HG02763 (cell line): ENCODE data around the gene MAN2A1.
"Not testable (repeated sequence)": the region's sequence is repeated elsewhere in the genome, so short reads cannot be mapped to it uniquely, and the experiment has no call there.

Source experiments
- ATAC-seq: cut with Tn5 transposase; IDR thresholded peaks from one replicate; pipeline ENCODE4 v1.9.1; 2021; ENCODE audit warnings: mild to moderate bottlenecking, moderate library complexity; ENCODE audit not compliant: unreplicated experiment

The MAN2A1 gene

GRCh38 chr5:109750463-109750862, 60.7 kb downstream of the MAN2A1 start:
- no peak for ATAC-seq

DNA sequence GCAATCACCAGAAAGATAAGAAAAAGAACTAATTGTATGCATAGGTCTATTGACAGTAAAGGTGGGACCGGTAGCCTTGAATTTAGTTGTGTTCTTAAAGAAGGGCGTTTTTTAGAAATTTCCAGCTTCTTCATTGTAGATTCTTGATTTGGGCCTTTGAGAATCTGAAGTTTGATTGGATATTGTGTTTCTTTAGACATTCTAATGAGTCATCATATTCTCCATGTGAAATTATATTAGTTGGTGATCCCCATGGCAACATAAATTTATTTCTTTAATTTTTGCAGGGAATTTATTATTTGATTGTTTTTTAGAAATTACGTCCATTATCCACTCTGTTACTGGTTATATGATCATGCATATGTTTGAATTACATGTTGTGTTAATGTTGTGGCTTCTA, 63.6 kb downstream of the MAN2A1 start:
- no peak for ATAC-seq

GRCh38 chr5:109754319-109754718, 64.6 kb downstream of the MAN2A1 start:
- ATAC-seq: no peak

- no peak for ATAC-seq
These were observed 66.0 kb downstream of the MAN2A1 start for GRCh38 chr5:109755761-109756160.

DNA sequence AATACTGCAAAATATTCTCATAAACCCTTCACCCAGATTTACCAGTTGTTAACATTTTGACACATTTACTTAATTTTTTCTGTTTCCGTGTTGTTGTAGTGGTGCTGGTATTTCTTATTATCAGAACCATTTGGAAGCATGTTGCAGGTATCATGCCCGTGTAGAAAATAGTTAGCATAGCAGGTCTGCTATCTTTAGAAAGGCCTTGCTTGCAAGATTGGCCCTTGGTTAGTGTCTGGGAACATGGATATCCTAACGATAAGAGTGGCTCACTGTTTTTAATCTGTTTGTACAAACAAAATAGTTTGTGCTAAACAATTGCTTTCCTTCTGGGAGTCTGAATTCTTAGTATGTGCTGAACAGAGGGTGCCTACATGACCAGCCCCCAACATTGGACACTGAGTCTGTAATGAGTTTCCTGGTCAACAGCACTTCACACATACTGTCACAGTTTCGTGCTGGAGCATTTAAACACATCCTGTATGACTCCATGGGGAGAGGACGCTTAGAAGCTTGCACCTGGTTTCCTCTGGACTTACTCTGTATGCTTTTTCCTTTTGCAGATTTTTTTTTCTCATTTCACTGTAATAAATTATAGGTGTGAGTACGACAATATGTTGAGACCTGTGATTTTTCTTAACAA, 66.9 kb downstream of the MAN2A1 start:
- ATAC-seq: no peak

DNA sequence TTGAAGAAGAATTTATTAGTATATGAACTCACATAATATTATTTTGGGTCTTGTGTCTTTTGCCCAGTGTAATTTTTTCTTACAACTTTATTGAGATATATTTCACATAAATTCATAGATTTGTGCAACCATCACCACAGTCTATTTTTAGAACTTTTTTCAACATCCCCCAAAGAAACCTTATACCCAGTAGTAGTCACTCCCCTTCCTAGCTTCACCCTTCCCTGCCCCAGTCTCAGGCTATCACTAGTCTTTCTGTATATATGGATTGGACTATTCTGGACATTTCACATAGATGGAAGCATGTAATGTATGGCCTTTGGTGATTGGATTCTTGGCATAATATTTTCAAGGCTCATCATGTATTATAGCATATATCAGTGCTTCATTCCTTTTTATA, 67.8 kb downstream of the MAN2A1 start:
- no peak for ATAC-seq

DNA sequence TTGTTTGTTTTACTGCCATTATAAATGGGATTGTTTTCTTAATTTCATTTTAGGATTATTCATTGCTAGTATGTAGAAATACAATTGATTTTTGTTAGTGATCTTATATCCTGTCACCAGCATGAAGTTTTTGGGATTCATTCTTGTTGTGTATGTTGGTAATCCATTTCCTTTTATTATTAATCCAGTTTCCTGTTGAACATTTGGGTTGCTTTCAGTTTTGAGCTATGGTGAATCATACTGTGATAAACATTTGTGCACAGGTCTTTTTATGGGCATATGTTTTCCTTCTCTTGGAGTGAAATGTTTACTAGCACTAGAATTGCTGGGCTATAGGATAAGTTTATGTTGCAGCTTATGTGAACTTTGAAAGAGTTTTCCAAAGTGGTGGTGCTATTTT, 69.6 kb downstream of the MAN2A1 start:
- no peak for ATAC-seq

- not testable (repeated sequence) for ATAC-seq
These were observed 70.4 kb downstream of the MAN2A1 start for GRCh38 chr5:109760130-109760529.

DNA sequence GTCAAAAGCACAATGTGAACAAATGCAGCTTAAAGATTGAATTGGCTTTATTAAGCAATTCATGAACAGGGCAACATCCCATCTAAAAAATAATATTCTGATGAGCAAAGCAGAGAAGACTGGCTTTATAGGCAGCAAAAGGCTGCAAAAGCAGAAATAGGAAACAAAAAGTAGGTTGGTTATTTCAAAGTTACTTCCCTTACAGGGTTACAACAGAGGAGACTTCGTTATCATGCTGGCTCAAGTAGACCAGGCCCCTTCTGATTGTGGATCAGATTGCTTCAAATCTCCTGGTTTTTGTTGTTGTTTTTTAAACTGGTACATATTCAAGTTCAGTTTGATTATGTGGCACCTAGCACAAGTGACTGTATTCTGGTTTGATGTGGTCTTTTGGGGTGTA, 73.1 kb downstream of the MAN2A1 start:
- ATAC-seq: no peak

- ATAC-seq: no peak
These were observed 77.7 kb downstream of the MAN2A1 start for GRCh38 chr5:109767184-109767995.

GRCh38 chr5:109767997-109768396, 78.3 kb downstream of the MAN2A1 start:
- no peak for ATAC-seq

GRCh38 chr5:109769597-109770291, 80.0 kb downstream of the MAN2A1 start:
- no peak for ATAC-seq

GRCh38 chr5:109775130-109775529, 85.4 kb downstream of the MAN2A1 start:
- no peak for ATAC-seq

DNA sequence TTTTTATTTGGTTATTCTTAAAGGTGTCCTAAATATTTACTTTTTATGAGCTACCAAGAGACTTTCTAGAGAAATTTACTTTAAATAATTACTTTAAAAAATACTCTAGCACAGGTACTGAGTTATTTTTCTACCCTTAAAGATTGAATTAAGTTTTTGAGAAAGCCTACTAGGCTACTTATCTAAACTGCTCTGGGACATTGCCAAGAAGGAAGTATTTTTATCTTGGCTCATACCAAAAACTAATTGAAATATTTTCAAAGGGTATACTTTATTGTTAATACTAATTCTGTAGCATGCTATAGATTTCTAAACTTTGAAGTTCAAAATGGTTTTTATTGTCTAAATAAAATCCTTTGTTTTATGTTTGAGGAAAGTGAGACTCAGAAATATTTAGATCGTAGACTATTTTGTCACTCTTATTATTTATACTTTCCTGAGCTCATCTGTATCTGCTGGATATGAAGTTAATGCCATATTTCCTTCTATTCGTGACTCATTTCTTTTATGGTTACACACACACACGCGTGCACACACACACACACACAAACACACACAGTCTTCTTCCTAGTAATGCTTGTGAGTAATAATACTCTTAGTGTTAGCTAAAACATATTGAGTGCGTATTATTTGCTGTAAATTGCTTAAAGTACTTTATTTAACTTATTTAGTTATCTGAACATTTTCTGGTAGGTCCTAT, 89.5 kb downstream of the MAN2A1 start:
- ATAC-seq: no peak

GRCh38 chr5:109784687-109785086, 95.0 kb downstream of the MAN2A1 start:
- ATAC-seq: no peak

DNA sequence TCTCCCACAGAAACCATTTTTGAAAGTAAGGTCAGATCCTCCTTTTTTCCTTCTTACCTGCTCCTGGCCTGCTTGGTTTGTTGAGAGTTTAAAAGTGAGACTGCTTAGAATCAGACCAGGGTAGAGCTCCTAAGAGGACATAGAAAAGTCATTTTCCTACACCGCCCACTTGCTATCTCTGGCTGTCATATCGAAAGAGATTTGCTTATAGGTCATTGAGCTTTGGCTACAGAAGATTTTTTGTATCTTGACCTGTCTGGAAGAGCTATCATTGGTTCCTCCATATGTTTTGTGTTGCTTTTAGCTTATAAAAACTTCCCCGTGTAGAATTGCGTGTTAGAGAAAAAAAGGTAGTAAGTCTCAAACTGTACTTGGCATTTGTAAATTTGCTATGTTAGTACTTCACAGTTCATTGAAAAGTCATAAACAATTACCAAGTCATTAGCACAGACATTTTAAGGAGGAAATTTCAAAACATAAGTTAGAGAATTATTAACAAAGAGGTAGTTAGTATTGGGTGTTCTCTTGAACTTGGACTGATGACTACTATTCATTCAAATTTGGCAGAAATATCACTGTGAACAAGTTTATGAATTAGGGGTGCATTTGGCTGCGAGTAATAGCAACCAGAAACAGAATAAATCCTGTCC, 96.6 kb downstream of the MAN2A1 start:
- ATAC-seq: no peak

DNA sequence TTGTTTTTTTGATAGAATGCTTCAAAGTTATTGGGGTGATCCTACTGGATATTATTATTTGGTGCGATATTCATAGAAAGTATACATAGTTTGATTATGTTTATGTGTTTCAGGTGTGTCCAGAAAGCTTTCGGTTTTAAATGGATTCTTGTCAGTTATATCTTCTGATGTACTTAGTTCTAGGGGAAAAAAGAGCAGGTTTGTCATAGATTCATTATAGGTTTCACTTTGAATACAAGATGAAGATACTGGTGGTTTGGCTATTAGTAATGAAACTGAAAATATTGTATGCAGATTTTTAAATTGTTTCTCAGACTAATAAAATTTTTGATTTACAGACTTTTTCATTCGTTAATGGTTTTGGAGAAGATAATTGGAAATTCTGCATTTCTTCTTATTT, 98.9 kb downstream of the MAN2A1 start:
- peak; percentile 87 for ATAC-seq

GRCh38 chr5:109792613-109793012, 102.9 kb downstream of the MAN2A1 start:
- ATAC-seq: no peak

GRCh38 chr5:109803854-109804253, 114.1 kb downstream of the MAN2A1 start:
- ATAC-seq: no peak

DNA sequence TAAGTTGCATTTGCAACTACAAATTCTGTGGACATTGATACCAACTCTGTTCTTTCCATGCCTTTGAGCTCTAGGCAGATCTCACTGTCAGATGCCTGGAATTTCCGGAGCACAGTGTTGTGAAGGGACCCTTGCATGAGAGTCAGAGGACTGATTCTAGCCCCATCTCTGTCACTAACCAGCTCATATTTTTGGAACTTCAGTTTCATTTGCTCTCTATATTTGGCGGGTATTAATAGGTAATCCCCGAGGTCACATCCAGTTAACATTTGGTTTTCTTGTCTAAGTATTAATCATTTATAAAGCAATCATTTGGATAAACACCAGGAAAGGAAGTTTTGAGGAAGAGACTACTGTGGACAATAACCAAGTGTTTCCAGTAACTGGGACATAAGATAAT, 115.7 kb downstream of the MAN2A1 start:
- ATAC-seq: peak; percentile 59

- ATAC-seq: peak; percentile 47
These were observed 116.2 kb downstream of the MAN2A1 start for GRCh38 chr5:109805883-109806282.
